HG03457 (cell line): Measurements from ENCODE around the gene KHDRBS2.
"Not testable (repeated sequence)": the region's sequence is repeated elsewhere in the genome, so short reads cannot be mapped to it uniquely, and the experiment has no call there.

Source experiments
- ATAC-seq: cut with Tn5 transposase; IDR thresholded peaks from one replicate; pipeline ENCODE4 v1.9.1; 2021; ENCODE audit warnings: moderate number of reproducible peaks; ENCODE audit not compliant: unreplicated experiment

Gene KHDRBS2

DNA sequence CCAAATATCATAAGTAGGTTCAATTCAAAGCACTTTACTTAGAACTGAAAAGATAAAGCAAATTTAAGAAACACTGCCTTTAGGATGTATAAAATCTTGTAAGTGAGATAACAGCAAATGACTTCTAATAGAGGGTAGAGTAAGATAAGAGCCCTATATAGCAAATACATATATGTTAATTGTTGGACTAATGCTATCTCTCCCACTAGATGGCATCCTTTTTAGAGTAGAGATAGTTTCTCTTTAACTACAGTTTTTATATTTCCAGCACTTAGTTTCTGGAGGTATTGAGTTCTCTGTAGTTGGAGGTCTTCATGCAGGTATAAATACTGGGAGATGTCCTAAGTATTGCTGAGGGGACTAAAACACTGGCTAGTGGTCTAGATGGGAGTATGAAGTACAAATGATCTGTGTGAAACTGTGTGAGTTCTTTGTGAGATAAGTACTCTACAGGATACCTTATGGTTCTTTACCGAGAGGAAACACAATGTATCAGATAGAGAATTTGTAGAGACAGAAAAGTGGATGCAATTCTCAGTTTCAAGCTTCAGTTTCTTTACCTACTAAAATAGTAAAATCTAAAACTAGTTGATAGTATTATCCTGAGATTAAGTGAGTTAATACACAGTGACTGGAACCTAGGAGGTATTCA lies 399.3 kb downstream of the KHDRBS2 start:
- ATAC-seq: no peak

DNA sequence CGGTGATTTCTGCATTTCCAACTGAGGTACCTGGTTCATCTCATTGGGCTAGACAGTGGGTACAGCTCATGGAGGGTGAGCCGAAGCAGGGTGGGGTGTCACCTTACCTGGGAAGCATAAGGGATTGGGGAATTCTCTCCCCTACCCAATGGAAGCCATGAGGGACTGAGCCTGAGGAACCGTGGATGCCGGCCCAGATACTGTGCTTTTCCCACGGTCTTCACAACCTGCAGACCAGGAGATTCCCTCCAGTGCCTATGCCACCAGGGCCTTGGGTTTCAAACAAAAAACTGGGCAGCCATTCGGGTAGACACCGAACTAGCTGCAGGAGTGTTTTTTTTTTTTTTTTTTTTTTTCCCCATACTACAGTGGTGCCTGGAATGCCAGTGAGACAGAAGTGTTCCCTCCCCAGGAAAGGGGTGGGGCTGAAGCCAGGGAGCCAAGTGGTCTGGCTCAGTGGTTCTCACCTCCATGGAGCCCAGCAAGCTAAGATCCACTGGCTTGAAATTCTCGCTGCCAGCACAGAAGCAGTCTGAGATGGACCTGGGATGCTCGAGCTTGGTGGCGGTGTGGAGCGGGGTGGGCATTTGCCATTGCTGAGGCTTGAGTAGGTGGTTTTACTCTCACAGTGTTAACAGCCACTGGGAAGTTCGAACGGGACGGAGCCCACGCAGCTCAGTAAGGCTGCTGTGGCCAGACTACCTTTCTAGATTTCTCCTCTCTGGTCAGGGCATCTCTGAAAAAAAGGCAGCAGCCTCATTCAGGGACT lies 416.2 kb downstream of the KHDRBS2 start:
- ATAC-seq: no peak

DNA sequence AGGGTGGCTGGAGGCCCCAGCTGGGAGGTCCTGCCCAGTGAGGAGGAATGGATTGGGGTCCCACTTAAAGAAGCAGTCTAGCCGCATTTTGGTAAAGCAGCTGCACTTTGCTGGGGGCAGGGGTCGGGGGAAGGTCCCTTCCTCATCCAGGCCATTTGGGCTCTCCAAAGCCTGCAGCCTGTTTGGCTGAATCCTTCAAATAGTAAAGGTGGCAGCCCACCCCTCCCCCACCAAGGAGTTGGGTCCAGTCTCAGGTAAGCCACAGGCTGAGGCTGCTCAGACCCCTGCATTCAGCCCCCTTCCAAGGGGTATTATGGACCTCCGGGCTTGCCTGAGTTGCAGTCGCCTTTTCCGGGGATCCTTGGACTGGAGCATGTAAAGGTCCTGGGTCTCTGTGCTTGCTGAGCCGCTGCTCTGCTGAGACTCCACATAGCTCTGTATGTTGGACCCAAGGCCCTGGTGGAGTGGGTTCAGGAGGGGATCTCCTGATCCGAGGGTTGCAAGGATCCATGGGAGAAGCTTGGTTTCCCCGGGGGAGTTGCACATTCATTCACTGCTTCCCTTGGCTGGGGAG lies 417.4 kb downstream of the KHDRBS2 start:
- no peak for ATAC-seq

DNA sequence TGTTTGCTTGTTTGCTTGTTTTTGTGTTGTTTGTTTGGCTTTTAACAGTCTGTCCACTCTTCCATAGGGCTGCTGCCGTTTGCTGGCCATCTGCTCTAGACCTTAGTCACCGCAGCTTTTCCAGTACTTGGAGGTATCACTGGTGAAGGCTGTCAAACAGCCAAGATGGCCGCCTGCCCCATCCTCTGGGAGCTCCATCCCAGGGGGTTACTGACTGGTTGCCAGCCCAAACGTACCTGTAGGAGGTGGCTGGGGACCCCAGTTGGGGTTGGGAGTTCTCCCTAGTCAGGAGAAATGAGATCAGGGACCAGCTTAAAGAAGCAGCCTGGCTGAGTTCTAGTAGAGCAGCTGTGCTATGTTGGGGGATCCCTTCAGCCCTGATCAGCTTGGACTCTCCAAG lies 418.4 kb downstream of the KHDRBS2 start:
- ATAC-seq: no peak

DNA sequence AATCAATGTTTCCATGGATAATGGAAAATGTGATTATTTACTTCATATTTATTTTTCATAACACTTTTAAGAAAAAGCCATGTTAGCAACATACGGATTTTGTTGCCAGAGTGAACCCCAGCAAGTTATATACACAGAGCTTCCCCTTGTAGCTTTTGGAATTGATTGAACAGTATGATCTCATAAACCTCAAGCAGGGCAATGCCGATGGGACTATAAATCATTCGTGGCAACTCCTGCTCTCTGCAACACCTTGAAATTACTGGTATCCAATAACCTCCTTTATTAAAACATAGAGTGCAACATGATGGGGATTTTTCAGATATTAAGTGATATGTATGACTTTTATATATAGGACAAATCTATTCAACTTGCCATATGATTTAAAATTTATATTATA lies 428.5 kb downstream of the KHDRBS2 start:
- ATAC-seq: no peak

DNA sequence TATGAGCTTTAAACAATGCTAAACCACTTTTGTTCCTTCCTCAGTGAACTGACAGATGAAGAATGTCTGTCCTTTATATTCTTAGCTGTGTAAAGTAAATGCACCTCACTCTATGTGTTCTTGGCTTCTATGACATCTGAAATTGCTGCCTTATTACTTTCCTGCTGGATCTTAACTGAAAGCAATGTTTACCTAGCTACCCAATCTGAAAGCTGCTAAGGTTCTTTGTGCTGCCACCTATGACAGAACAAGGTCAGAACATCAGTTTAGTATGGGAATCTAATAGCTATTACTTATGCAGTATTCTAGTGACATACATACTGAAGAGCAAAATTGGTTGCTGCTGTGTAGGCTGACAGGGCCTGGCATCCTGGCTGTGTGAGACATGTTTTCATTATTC lies 444.1 kb downstream of the KHDRBS2 start:
- ATAC-seq: no peak

DNA sequence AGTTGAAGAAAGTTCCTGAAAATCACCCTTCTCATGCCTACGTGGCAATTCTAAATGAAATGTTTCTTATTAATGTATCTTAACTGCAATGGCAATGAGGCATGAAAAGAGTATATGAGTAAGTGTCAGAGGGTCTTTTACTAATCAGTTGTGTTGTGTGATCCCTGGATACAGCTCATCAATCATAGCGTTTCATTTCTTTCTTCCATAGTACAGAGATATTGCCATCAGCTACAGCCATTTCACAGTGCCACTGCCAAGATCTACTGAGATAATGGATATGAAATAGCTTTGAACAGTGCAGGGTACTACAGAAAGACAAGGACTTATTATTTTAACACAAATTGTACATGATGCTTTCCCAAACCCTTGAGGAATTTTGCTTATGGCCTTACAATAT lies 450.8 kb downstream of the KHDRBS2 start:
- ATAC-seq: no peak

DNA sequence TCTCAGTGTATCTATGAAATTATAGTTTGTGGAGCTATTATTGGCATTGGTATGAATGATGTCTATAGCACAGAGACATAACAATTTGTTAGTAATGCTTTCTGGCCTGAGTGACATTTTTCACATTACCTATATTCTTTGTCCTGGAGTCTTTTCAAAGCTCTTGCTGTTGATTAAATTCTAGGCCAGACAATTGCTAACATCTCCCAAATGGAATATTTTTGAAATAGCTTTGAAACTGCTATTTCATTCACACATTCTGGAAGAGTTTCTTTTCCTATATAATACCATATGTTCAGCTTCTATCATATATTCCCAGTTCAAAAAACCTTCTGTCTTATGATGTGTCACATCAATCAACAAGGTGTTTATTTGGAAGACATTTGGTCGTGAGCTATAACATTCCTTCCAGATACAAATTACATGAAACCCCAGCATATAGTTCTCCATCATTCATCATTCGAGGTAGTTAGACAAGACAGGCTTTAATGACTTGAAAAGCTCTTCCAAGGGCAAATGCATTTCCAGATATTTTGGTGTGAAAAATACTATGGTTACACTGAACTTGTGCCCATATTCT lies 452.8 kb downstream of the KHDRBS2 start:
- ATAC-seq: no peak

DNA sequence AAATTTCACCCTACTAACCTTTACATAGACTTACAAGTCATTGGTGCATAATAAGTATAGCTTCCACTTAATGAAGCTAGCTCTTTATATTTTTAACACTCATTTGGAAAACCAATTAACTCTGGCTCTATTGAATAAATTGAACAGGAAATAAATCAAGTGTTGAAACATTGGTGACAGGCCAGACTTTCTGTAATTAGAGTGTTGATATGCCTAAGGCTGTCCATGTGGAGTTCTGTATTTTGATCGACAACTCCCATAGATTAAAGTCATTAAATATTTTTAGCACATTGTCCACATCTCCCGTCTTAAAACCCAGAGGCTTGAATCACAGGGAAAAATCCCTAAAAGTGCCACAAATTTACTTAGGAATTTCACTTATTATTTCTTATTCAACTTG lies 468.3 kb downstream of the KHDRBS2 start:
- ATAC-seq: no peak

DNA sequence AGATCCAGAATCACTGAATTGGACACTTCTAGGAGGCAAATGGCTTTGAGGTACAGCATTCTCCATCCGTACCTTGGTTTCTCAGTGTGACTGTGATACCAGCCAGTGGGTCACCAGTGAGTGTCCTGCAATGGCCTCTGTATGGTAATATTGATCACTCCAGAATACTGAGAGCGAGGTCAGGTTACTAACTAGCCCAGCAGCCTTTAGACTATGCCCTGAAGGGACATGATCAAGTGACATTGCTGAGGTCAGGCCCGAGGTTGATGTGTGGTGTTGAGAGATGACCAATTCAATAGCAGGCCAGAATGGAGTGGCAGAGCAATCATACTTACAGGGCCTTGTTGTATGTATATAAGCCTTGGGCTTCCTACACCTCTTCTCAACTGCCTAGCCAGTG lies 476.0 kb downstream of the KHDRBS2 start:
- no peak for ATAC-seq

DNA sequence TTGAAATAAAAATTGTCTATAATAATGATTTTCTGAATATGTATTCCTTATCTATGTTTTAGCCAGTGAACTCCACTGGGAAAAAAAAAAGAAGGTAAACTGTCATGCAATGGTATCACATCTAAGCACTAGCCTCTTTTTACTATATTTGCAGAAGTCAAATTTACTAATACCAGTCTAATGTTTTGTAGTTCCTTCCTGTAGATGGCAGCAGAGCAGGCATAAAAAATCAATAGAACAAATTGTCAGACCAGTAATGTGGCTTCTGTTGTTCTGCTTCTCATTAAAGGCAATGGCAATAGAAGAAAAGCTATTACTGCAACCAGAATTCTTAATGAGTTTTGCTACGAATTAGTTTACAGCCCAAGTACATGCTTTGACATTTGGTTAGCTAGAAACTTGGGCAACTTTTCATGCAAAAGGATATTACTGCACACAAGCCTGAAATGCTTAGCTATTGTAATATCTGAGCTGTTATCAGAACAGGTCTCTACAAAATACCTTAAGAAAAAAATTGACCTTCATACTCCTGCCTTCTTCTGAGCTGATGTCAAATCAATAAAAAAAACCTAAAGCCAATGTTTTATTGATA lies 476.9 kb downstream of the KHDRBS2 start:
- no peak for ATAC-seq

DNA sequence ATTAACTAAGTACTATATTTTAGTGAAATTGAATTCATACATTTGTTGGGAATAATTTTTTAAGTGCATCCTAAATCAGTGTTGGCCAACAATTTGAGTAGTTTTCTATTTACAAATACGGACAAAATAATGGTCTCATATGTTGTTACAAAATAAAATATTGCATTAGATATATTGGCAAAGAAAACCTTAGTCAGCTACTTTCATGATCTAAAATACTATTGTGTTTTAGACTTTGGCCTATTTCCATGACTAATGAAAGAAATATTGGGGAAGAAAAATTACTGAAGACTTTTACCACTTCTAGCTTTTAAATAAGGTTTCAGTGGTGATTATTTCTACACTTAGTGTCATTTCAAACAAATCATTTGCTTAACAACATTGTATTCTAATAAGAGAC lies 498.0 kb downstream of the KHDRBS2 start:
- ATAC-seq: no peak

DNA sequence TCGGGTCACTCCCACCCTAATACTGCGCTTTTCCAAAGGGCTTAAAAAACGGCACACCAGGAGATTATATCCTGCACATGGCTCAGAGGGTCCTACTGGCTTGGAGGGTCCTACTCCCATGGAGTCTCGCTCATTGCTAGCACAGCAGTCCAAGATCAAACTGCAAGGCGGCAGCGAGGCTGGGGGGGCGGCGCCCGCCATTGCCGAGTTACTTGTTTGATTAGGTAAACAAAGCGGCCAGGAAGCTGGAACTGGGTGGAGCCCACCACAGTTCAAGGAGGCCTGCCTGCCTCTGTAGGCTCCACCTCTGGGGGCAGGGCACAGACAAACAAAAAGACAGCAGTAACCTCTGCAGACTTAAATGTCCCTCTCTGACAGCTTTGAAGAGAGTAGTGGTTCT lies 516.6 kb downstream of the KHDRBS2 start:
- ATAC-seq: not testable (repeated sequence)

DNA sequence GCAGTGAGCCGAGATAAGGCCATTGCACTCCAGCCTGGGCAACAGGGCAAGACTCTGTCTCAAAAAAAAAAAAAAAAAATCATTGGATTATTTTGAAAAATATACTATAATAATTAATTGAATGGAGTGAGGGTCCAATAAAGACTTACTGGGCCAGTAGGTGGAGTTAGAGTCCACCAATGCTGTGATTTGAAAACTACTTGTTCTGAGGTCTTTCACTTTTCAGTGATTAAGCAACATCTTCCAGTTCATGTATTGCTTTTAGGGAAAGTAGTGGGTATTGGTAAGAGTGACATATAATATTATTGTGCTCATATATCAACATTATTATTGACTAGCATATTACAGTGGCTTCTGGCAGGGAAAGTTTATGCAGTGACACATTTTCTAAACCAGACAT lies 530.3 kb downstream of the KHDRBS2 start:
- ATAC-seq: no peak

DNA sequence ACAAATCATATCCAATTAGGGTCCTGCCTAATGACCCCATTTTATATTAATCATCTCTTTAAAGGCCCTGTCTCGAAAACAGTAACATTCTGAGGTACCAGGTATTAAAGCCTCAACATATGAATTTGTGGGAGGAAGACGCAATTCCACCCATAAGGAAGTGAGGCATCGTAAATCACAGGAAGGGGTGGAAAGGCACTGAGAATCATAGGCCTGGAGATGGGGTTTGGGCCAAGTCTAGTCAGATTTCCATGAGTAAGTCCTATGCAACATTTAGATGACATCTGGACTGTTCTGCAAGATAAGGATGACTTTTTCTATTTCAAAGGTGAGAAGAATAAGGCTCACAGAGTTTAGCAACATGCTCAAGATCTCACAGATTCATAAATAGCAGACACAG lies 534.0 kb downstream of the KHDRBS2 start:
- no peak for ATAC-seq

DNA sequence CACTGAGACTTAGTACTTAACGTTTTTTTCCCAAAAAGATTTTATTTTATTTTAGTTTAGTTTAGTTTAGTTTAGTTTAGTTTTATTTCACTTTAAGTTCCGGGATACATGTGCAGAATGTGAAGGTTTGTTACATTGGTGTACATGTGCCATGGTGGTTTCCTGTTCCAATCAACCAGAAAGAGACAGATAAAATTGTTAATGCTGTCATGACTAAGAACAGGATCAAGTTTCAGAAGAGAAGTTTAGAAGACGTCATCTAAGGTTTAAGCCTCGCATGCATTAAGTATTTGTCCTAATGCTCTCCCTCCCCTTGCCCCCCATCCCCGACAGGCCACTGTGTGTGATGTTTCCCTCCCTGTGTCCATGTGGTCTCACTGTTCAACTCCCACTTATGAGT lies 540.0 kb downstream of the KHDRBS2 start:
- ATAC-seq: no peak

DNA sequence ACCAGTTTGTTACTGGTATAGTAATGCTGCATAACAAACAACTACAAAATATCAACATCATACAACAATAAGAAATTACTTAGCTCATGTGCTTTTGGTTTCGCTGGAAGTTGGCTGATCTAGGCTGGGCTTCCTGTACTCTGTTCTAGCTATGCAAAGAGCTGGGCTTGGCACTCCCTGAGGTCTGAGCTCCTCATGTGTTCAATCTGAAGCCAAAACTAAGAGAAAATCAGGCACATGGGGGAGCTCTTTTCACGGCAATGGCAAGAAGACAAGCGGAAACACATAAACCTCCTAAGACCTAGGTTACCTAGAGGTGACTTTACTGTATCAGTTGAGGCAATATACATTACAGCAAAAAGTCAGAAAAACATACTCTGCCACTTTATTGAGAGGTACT lies 574.2 kb downstream of the KHDRBS2 start:
- ATAC-seq: no peak

DNA sequence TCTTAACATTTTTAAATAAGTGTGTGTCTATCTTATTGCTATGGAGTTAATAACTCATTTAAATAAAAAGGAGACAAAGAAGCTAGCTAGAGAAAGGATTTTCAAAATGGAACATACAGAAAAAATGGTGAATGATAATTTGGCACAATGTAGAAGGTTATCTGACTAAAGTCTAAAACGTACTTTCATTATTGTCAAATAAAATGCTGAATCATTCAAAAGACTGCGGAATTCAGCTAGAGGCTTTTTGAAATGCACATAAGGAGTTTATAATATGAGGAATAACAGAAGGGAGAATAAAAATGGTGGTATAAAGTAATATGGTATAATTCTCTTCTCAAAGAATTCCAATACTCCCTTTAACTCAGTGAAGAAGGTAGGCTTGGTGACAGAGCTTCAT lies 597.9 kb downstream of the KHDRBS2 start:
- ATAC-seq: no peak

DNA sequence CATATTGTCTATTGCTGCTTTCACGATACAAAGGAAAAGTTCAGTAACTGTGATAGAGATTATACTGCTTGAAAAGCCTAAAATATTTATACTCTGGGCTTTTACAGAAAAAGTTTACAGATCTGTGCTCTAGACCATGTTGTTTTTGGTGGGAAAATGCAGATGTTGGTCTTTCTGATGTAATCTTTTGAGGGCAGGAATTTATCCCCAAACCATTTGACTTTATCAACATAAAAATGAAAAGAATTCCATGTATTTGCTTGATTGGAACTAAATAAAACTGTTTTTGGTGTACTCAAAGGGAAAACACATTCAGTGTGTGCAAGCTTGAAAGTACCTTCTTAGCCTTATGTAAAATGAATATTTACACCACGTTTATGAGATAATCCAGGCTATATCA lies 603.5 kb downstream of the KHDRBS2 start:
- no peak for ATAC-seq

DNA sequence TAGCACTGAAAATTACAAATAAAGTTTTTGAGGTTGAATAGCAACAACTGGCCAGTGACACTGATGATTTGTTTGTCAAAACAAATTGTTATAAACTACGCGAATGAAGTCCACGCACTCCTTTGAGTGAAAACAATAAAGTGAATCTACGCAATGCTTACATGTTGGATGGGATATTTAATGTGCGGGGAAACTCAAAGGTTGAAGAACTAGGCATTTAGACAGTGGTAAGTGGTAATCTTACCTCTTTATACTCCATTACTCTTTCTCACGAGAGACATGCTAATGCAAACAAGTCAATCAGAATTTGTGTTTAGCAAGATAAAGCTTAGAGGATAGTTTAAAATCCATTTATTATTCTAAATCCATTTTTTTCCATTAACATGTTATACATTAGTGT lies 606.4 kb downstream of the KHDRBS2 start:
- no peak for ATAC-seq

DNA sequence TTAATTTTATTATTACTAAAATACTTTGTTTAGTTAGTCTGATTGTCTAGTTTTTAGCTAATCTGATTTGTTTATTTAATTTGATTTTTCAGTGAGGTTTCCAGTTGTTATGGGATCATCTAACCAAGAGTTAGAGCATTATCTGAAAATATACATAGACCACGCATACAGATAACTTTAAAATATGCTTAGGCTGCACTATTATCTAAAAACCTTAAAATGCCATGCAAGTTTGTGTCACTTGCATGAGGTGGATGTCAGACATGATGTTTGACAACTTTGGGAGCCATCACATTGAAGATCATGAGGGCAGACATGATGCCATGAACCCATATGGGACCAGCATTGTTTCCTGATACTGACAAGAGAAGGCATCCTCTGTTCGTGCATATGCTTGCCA lies 610.3 kb downstream of the KHDRBS2 start:
- no peak for ATAC-seq

DNA sequence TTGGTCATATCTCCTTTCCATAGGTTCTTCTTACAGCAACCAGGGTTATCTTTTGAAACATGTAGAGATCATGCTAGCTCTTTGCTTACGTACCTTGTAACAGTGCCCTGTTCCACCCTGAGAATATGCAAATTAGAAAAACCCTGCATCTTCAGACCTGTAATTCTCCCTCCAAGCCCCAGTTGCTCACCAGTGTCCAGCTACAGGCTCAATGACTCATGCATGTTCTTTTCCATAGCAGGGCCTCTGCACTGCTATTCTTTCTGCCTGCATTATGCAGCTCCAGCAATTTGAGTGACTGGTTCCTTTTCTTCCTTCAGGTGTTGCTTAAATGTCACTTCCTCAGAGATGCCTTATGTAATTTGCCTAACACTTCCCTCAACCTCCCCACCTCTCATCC lies 636.2 kb downstream of the KHDRBS2 start:
- ATAC-seq: no peak
